ENCODE results near the gene INVS.

GRCh38 chr9:100167915-100168654 is 69.0 kb downstream of the INVS start:
- TF ChIP-seq POLR2A (IDR thresholded peaks at IDR 0.05) (no peak), CTCF (IDR thresholded peaks at IDR 0.05) (no peak), POLR2AphosphoS5 (IDR thresholded peaks at IDR 0.05) (no peak)

All from prostate gland (tissue), 2 donors.